Measurements from ENCODE around the gene APOBEC3C.
"Not testable (repeated sequence)": the region's sequence is repeated elsewhere in the genome, so short reads cannot be mapped to it uniquely, and the experiment has no call there.

Gene APOBEC3C

DNA sequence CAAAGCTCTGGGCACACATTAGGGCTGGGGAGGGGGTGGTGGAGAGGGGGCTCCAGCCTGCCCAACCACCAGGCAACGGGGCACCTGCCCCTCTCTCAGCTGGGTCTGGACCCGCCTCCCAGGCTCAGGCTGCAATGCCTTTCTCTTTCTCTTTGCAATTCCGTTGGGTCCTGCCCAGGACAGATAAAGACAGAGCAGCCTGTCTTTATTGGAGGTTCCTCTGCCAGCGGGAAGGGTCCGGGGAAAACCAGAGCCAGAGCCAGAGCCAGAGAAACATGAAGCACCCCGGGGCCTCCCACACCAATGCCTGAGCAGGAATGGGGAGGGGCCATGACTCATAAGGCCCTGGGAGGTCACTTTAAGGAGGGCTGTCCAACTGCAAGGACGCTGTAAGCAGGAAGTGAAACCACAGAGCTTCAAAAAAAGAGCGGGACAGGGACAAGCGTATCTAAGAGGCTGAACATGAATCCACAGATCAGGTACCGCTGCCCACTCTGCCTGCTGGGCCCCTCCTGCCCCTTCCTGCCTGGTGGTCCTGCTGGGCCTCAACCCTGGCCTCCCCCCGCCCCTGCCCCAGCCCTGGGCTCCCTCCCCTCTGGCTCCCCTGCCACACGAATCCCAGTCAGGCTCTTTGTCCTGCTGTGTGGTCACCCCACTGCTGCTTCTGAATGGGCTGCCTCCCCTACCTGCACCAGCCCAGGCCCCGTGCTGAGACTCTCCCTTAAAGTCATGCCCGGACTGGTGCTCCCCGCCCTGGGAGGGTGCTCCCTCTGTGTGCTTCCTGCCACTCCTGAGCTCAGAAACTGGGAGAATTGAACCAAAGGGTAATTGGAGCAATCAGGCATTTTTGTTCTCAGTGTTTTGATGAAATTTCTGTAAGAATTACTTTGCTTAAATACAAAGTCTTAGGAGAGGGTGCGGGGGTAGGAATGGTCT, 31.8 kb upstream of the APOBEC3C start, which contains the start of gene APOBEC3B:
Gene APOBEC3B (plus strand): TSS at position 356 of the 936 bp plus-strand sequence. CDS start 107 bp downstream, at position 463.
- in situ Hi-C loops (cut with MboI; ENCODE audit: low sequenced_read_pairs), result no loop called here

DNA sequence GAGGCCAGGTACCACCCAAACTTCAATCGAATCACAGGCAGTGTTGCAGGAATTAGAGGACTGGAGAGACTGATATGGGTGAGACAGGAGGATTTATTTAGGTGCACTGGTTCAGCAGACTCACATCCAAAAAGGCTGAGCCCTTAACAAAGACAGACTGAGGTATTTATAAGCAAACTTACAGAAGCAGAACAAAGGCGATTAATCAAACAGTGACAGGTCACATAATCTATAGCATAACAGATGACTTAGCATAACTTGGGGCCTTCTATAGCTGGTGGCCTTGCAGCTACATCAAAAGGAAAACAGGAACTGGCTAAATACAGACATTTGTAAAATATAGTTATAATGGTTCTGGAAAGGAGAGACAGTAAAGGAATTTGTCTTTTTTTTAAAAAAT, 29.8 kb upstream of the APOBEC3C start:
- in situ Hi-C loops (cut with MboI; ENCODE audit: low sequenced_read_pairs), result no loop called here

DNA sequence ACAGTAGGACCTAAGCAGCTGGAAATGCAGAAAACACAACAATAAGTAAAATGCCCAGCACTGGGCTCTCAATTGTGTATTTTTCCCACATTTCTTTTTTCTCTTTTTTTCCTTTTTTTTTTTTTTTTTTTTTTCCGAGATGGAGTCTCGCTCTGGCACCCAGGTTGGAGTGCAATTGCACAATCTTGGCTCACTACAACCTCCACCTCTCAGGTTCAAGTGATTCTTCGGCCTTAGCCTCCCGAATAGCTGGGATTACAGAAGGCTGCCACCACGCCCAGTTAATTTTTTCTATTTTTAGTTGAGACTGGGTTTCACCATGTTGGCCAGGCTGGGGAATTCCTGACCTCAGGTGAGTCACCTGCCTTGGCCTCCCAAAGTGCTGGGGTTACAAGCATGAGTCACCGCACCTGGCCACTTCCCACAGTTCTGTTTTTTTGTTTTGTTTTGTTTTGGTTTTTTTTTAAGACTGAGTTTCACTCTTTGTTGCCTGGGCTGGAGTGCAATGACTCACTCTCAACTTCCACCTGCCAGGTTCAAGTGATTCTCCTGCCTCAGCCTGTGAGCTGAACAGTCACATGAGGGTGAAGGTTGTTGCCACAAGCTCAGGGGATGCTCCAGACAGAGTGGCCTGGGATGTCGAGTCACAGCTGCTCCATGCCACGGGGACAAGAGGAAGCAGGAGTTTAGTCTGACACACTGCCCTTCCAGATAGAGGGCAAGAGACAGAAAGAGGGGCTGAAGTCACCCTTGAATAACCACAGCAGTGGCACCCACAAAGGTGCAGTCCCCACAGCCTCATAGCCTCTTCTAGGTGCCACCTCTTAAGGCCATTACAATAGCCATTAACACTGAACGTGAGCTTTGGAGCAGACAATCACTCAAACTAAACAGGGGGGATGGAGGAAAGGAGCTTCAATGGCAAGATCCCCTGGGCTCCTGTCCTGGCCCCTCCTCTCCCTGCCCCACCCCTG, 29.0 kb upstream of the APOBEC3C start:
- in situ Hi-C loops (cut with MboI; ENCODE audit: low sequenced_read_pairs), result not testable (repeated sequence)

DNA sequence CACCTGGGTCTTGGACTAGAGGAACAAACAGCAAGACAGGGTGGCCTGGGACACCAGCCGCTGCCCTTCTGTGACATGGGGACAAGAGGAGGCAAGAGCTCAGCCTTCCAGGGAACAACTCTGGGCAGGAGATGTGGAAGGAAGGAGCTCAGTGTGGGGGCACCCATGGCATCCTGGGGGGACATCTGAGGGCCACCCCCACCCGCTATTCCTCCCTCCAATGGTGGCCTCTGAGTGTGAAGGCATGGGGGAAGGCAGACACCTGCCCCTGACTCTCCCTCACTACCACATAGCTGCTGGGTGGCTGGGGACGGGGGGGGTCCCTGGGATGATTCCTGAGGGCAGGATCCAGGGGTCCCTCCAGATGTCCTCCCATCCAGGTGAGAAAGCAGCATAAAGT, 27.4 kb upstream of the APOBEC3C start:
- in situ Hi-C loops (cut with MboI; ENCODE audit: low sequenced_read_pairs), result no loop called here

DNA sequence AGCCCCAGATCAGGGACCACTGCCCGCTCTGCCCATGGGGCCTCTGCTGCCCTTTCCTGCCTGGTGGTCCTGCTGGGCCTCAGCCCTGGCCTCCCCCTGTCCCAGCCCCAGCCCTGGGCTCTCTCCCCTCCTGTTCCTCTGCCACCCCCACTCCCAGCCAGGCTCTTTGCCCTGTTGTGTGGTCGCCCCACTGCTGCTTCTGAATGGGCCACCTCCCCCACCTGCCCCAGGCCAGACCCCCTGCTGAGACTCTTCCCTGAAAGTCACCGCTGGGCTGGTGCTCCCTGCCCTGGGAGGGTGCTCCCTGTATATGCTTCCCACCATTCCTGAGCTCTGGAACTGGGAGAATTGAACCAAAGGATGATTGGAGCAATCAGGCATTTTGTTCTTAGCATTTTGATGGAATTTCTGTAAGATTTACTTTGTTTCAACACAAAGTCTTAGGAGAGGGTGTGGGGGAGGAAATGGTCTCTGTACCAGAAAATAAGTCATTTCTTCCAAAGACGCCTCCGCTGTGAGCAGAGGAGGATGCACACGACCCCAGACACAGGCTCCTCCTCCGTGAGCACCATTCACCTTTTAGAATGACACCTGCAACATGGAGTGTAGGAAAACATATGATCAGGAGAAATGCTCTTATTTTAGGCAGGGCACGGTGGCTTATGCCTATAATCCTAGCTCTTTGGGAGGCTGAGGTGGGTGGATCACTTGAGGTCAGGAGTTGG, 26.7 kb upstream of the APOBEC3C start:
- in situ Hi-C loops (cut with MboI; ENCODE audit: low sequenced_read_pairs), result no loop called here

DNA sequence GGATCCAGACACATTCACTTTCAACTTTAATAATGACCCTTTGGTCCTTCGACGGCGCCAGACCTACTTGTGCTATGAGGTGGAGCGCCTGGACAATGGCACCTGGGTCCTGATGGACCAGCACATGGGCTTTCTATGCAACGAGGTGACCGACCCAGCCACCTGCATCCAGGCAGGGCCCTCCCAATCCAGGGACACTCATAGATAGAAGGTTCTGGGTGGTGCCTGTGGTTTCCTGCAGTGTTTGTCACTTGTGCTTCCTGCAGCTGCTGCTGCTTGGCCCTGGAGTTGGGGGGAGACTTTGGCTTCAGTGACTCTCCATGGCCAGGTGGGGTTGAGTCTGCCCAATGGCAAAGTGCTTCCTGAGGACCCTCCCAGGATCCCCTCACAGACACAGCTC, 24.6 kb upstream of the APOBEC3C start:
- in situ Hi-C loops (cut with MboI; ENCODE audit: low sequenced_read_pairs), result no loop called here

DNA sequence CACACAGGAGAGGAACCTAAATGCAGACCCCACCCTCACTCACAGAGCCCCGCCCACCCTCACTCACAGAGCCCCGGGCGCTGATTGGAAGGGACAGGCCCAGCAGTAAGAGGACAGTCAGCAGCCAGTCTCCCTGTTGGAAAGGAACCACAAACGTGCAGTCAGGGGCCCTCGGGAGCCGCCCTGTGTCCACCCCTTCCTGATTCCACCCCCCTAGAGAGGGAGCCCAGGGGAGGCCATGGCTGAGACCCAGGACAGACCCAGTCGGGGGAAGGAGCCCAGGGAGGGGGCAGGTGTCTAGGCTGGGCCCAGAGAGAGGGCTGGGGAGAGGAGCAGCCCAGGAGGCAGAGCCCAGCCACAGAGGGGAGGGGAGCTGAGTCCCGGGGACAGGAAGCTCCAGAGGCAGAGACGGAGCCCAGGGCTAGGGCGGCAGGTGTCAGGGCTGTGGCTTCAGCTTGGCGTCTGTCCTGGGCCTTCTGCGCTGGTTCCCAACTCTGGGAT, 21.1 kb upstream of the APOBEC3C start:
- in situ Hi-C loops (cut with MboI; ENCODE audit: low sequenced_read_pairs), result not testable (repeated sequence)

DNA sequence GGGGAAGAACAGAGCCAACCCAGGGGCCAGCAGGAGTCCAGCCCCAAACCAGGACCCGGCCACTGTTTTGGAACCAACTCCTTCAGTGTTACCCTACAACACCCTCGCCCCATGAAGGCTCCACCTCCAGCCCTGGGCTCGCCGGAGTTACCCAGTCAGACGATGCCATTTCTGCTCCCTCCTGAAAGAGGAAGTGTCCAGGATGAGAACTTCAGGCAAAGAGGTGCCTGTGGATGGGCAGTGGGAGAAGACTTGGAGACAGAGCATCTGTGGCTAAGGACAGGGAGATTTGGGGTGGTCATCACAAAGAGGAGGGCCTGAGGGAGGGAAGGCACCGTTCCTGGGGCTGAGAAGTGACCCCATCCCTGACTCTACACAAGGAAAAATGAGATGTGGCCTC, 18.0 kb upstream of the APOBEC3C start:
- in situ Hi-C loops (cut with MboI; ENCODE audit: low sequenced_read_pairs), result no loop called here

DNA sequence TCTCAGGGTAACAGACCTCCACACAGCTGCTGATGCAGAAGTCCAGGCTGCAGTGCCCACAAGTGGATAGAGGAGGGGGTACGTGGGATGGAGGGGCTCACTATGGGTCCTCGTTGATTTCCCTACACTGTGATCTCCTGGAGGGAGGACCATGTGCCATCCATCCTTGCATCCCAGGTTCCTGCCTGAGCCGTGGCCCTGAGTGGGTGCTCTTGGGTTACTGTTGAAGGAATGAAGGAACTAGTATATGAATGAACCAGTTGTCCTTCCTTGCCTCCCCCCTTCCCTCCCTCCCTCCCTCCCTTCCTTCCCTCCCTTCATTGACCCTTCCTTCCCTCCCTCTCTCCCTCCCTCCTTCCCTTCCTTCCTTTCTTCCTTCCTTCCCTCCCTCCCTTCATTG, 16.5 kb upstream of the APOBEC3C start:
- in situ Hi-C loops (cut with MboI; ENCODE audit: low sequenced_read_pairs), result no loop called here

DNA sequence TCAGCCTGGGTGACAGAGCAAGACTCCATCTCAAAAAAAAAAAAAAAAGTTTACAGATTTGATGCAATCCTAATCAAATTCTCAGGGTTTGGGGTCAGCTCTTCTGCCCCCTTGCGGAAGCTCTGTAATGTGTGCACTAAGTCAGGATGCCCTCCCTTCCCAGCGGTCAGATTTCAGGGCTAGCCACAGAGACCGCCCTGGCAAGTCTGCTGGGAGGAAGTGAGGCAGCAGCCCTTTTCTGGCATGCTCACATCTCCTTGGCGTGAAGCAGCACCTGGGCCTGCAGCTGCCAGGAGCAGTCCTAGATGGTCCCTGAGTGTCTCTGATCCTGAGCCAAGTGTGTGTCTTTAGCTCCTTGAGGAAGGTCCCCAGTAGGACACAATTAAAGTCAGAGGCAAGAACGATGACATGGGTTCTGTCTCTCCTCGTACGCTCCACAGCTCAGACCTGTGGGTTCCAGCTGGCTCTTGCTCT, 10.9 kb upstream of the APOBEC3C start:
- in situ Hi-C loops (cut with MboI; ENCODE audit: low sequenced_read_pairs), result loop anchor here (10.0 kb wide), 1 partner anchor 112 kb away; no protein-coding TSS in a partner anchor

DNA sequence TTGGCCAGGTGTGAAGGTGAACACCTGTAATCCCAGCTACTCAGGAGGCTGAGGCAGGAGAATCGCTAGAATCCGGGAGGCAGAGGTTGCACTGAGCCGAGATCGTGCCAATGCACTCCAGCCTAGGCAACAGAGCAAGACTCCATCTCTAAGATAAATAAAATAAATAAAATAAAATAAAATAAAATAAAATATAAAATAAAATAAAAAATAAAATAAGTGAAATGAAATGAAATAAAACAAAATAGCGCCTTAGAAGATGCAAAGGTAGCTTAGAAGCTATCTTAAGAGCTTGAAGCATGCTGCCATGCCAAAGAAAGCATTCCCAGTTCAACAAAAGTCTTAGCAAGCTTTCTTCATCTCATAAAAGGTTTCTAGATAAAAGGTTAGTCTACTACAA, 6.9 kb upstream of the APOBEC3C start:
- in situ Hi-C loops (cut with MboI; ENCODE audit: low sequenced_read_pairs), result loop anchor here (10.0 kb wide), 1 partner anchor 108 kb away; no protein-coding TSS in a partner anchor

DNA sequence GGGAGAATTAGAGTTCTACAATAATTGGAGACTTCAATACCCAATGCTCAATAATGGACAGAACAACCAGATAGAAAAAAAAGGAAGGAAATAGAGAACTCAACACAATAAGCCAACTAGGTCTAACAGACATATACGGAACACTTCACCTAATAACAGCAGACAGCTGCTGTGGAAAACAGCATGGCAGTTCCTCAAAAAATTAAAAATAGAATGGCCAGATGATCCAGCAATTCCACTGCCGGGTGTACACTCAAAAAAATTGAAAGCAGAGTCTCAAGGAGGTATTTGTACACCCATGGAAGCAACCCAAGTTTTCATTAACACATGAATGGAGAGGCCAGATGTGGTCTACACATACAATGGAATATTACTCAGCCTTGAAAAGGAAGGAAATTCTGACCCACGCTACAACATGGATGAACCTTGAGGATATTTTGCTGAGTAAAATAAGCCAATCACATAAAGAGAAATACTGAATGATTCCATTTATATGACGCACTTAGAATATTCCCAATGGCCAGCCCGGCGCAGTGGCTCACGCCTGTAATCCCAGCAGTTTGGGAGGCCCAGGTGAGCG, 5.7 kb upstream of the APOBEC3C start:
- in situ Hi-C loops (cut with MboI; ENCODE audit: low sequenced_read_pairs), result loop anchor here (10.0 kb wide), 1 partner anchor 106 kb away; no protein-coding TSS in a partner anchor

DNA sequence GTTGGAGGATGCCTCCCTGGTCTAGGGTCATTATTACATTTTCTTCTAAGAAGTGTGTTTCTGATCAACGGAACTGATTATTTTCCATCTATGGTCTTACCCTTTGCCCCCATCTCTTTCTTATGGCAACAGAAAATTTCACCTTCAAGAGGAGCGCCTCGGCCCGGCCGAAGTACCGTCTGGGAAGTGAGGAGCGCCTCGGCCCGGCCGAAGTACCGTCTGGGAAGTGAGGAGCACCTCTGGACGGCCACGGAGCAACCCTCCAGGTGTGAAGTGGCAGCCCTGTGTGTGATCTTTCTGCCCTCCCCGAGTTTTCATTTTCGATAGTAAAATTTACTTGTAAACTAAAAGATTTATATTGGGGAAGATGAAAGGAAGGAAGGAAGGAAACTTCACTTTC, 3.1 kb upstream of the APOBEC3C start:
- in situ Hi-C loops (cut with MboI; ENCODE audit: low sequenced_read_pairs), result no loop called here

DNA sequence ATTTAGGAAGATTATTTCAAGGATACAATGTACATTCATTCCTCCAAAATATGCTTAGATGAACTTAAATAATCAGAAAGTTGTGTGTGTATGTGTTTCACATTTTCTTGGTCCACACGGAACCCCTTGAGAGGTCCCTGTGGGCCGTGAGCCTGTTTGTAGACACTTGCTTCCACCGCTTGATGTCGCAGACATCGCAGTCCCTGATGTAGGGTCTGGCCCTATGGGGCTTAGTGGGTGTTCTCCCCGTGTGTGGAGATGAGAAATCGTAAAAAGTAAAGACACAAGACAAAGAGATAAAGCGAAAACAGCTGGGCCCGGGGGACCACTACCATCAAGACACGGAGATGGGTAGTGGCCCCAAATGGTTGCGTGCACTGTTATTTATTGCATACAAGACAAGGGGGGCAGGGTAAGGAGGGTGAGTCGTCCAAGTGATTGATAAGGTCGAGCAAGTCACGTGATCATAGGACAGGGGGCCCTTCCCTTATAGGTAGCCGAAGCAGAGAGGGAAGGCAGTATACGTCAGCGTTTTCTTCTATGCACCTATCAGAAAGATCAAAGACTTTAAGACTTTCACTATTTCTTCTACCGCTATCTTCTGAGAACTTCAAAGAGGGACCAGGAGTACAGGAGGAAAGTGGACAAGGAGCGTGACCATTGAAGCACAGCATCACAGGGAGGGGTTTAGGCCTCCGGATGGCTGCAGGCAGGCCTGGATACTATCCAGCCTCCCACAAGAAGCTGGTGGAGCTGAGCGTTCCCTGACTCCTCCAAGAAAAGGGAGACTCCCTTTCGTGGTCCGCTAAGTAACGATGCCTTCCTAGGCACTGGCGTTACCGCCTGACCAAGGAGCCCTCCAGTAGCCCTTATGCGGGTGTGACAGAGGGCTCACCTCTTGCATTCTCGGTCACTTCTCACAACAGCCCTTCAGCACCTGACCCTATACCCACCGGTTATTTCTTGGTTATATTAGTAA, 1.2 kb upstream of the APOBEC3C start:
- in situ Hi-C loops (cut with MboI; ENCODE audit: low sequenced_read_pairs), result no loop called here

DNA sequence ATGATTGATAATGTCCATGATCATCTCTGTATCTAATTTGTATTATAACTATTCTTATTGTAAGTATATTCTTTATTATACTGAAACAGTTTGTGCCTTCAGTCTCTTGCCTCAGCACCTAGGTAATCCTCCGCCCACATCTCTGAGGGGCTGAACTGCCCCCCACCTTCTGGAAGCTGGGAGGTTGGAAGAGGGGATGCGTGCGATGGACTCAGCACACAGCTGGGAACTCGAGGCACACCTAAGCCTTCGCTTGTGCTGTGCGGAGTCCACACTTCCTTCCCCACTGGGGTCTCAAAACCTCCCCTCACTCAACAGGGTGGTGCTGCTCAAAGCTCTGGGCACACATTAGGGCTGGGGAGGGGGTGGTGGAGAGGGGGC, 506 bp upstream of the APOBEC3C start:
- in situ Hi-C loops (cut with MboI; ENCODE audit: low sequenced_read_pairs), result not testable (repeated sequence)

DNA sequence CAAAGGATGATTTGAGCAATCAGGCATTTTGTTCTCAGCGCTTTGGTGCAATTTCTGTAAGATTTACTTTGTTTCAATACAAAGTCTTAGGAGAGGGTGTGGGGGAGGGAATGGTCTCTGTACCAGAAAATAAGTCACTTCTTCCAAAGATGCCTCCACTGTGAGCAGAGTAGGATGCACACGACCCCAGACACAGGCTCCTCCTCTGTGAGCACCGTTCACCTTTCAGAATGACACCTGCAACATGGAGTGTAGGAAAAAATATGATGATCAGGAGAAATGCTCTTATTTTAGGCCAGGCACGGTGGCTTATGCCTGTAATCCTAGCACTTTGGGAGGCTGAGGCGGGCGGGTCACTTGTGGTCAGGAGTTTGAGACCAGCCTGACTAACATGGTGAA, 665 bp downstream of the APOBEC3C start:
- in situ Hi-C loops (cut with MboI; ENCODE audit: low sequenced_read_pairs), result not testable (repeated sequence)

DNA sequence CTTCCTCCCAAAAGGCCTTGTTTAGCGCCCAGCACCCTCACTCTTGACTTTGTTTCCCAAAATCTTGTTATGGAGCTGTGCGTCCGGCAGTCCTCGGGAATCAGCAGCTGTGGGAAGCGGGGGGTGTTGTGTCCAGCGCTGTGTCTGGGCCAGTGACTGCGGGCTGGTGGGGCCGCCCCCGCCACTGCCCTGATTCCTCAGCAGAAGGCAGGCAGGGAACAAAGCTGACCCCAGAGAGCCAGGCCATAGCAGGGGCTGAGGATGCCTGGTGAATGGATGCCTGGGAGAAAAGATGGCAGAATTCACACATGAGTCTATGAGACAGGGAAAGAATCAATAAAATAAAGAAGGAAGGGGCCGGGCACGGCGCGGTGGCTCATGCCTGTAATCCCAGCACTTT, 2.5 kb downstream of the APOBEC3C start:
- in situ Hi-C loops (cut with MboI; ENCODE audit: low sequenced_read_pairs), result no loop called here

DNA sequence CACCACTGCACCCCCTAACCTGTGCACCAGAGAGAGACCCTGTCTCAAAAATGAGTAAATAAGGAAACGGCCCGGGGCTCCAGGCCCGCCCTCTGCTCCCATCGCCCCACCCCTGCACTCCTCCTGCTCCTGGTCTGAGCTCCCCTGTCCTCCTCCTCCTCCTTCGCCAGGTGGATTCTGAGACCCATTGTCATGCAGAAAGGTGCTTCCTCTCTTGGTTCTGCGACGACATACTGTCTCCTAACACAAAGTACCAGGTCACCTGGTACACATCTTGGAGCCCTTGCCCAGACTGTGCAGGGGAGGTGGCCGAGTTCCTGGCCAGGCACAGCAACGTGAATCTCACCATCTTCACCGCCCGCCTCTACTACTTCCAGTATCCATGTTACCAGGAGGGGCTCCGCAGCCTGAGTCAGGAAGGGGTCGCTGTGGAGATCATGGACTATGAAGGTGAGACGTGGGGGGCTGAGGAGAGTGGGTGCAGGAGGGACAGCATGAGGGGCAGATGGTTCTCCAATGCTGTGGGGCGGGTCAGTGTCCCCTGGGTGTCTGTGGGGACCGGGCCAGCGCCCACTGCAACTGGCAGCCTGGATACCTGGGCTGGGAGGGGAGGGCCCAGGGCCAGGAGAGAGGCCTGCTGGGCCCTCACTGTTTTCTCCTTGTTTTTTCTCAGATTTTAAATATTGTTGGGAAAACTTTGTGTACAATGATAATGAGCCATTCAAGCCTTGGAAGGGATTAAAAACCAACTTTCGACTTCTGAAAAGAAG, 3.7 kb downstream of the APOBEC3C start:
- in situ Hi-C loops (cut with MboI; ENCODE audit: low sequenced_read_pairs), result no loop called here
